H9 (cell line): ENCODE measurements around the gene RNF214. TPM values are rescaled to one million over a fixed set of nuclear protein-coding genes. Genes with fewer than 3 reads are reported as not detected.

ENCODE experiments used
- DNase-seq: peaks from one replicate; pipeline ENCODE4 v3.0.0-alpha.2; 2017
- H2AFZ ChIP-seq: one replicate; pipeline ENCODE4 v1.6.1; 2013; ENCODE audit warnings: mild to moderate bottlenecking, low read length, control low read depth, moderate library complexity
- H2AK5ac ChIP-seq: 2 replicates; pipeline ENCODE4 v1.6.1; 2013; ENCODE audit warnings: low read length, control low read depth, mixed read lengths; ENCODE audit not compliant: insufficient read length
- H2BK120ac ChIP-seq: one replicate; pipeline ENCODE4 v1.6.1; 2013; ENCODE audit warnings: low read depth, mild to moderate bottlenecking, low read length, control low read depth, inconsistent platforms; ENCODE audit not compliant: poor library complexity, severe bottlenecking
- H2BK12ac ChIP-seq: 2 replicates; pipeline ENCODE4 v1.6.1; 2013; ENCODE audit warnings: low read length, control low read depth, mixed read lengths, low read depth; ENCODE audit not compliant: insufficient read length
- H2BK15ac ChIP-seq: 2 replicates; pipeline ENCODE4 v1.6.1; 2013; ENCODE audit warnings: low read depth, low read length, control low read depth
- H2BK20ac ChIP-seq: one replicate; pipeline ENCODE4 v1.6.1; 2013; ENCODE audit warnings: low read depth, mild to moderate bottlenecking, low read length, control low read depth, inconsistent platforms; ENCODE audit not compliant: poor library complexity, severe bottlenecking
- H2BK5ac ChIP-seq: 2 replicates; pipeline ENCODE4 v1.6.1; 2013; ENCODE audit warnings: low read length, control low read depth, mixed read lengths; ENCODE audit not compliant: insufficient read length
- H3K14ac ChIP-seq: 2 replicates; pipeline ENCODE4 v1.6.1; 2013; ENCODE audit warnings: low read length, control low read depth; ENCODE audit not compliant: insufficient read depth
- H3K18ac ChIP-seq: 2 replicates; pipeline ENCODE4 v1.6.1; 2013; ENCODE audit warnings: low read depth, mild to moderate bottlenecking, mixed read lengths, low read length, control low read depth; ENCODE audit not compliant: insufficient read length
- H3K23ac ChIP-seq: 2 replicates; pipeline ENCODE4 v1.6.1; 2013; ENCODE audit warnings: low read length, control low read depth, mixed read lengths, low read depth; ENCODE audit not compliant: insufficient read length
- H3K23me2 ChIP-seq: 2 replicates; pipeline ENCODE4 v1.6.1; 2013; ENCODE audit warnings: low read depth, mild to moderate bottlenecking, mixed read lengths, low read length, control low read depth; ENCODE audit not compliant: insufficient read length, poor library complexity, severe bottlenecking
- H3K27ac ChIP-seq: 2 replicates; pipeline ENCODE4 v1.5.1; 2013; ENCODE audit warnings: low read length, control low read depth, mixed read lengths, low read depth; ENCODE audit not compliant: insufficient read length
- H3K27me3 ChIP-seq: 2 replicates; pipeline ENCODE4 v1.6.1; 2013; ENCODE audit warnings: low read length, control low read depth, inconsistent platforms; ENCODE audit not compliant: insufficient read depth
- H3K4ac ChIP-seq: 2 replicates; pipeline ENCODE4 v1.6.1; 2013; ENCODE audit warnings: low read depth, mild to moderate bottlenecking, control low read depth, inconsistent platforms, low read length, moderate library complexity
- H3K4me1 ChIP-seq: 2 replicates; pipeline ENCODE4 v1.6.1; 2013; ENCODE audit warnings: low read length, control low read depth, inconsistent platforms; ENCODE audit not compliant: insufficient read depth
- H3K4me2 ChIP-seq: 2 replicates; pipeline ENCODE4 v1.6.1; 2013; ENCODE audit warnings: low read length, control low read depth, mixed read lengths; ENCODE audit not compliant: insufficient read length, insufficient read depth
- H3K56ac ChIP-seq: 2 replicates; pipeline ENCODE4 v1.6.1; 2013; ENCODE audit warnings: low read depth, mild to moderate bottlenecking, mixed read lengths, low read length, control low read depth; ENCODE audit not compliant: insufficient read length
- H3K79me1 ChIP-seq: 2 replicates; pipeline ENCODE4 v1.6.1; 2013; ENCODE audit warnings: low read depth, mild to moderate bottlenecking, moderate library complexity, low read length, control low read depth, inconsistent platforms; ENCODE audit not compliant: insufficient read depth, poor library complexity, severe bottlenecking
- H3K79me2 ChIP-seq: 2 replicates; pipeline ENCODE4 v1.6.1; 2013; ENCODE audit warnings: low read length, control low read depth, inconsistent platforms; ENCODE audit not compliant: insufficient read depth
- H3K9ac ChIP-seq: 2 replicates; pipeline ENCODE4 v1.6.1; 2013; ENCODE audit warnings: low read length, control low read depth, mixed read lengths; ENCODE audit not compliant: insufficient read length; ENCODE audit errors: extremely low read depth
- H3K9me3 ChIP-seq: one replicate; pipeline ENCODE4 v1.6.1; 2013; ENCODE audit warnings: low read depth, low read length, inconsistent platforms; ENCODE audit not compliant: control insufficient read depth
- H3T11ph ChIP-seq: one replicate; pipeline ENCODE4 v1.6.1; 2013; ENCODE audit warnings: mild to moderate bottlenecking, low read length, control low read depth, inconsistent platforms
- H4K20me1 ChIP-seq: one replicate; pipeline ENCODE4 v1.6.1; 2013; ENCODE audit not compliant: control insufficient read depth, insufficient read length, insufficient read depth
- H4K5ac ChIP-seq: 2 replicates; pipeline ENCODE4 v1.6.1; 2013; ENCODE audit warnings: low read depth, mild to moderate bottlenecking, mixed read lengths, low read length, control low read depth; ENCODE audit not compliant: insufficient read length
- H4K8ac ChIP-seq: replicated peaks from 2 replicates; pipeline ENCODE4 v1.6.1; 2013; ENCODE audit warnings: low read length, control low read depth, mixed read lengths, low read depth; ENCODE audit not compliant: insufficient read length
- H4K91ac ChIP-seq: 2 replicates; pipeline ENCODE4 v1.6.1; 2013; ENCODE audit warnings: low read depth, mild to moderate bottlenecking, moderate library complexity, mixed read lengths, low read length, control low read depth; ENCODE audit not compliant: insufficient read length
- H3K27ac Mint-ChIP-seq, 3 experiments: 2 replicates in 2 of 3; 3 replicates in 1 of 3; pipeline ENCODE4 v1.8.0; 2020 to 2021; ENCODE audit warnings: mixed read lengths in 3 of 3, mild to moderate bottlenecking in 1 of 3, moderate library complexity in 1 of 3
- H3K27me3 Mint-ChIP-seq: 2 replicates; pipeline ENCODE4 v1.8.0; 2021; ENCODE audit warnings: low read depth, mild to moderate bottlenecking, moderate library complexity, mixed read lengths
- H3K36me3 Mint-ChIP-seq, 3 experiments: 2 replicates in 2 of 3; 3 replicates in 1 of 3; pipeline ENCODE4 v1.8.0; 2020 to 2021; ENCODE audit warnings: low read depth in 3 of 3, mixed read lengths in 3 of 3; ENCODE audit not compliant: insufficient read depth in 1 of 3
- H3K4me1 Mint-ChIP-seq, 2 experiments: 2 replicates each; pipeline ENCODE4 v1.8.0; 2020; ENCODE audit warnings: mixed read lengths in 2 of 2
- H3K4me3 Mint-ChIP-seq, 2 experiments: 2 replicates in 1 of 2; 3 replicates in 1 of 2; pipeline ENCODE4 v1.8.0; 2020 to 2021; ENCODE audit warnings: mild to moderate bottlenecking in 2 of 2, mixed read lengths in 2 of 2, moderate library complexity in 1 of 2
- H3K9me3 Mint-ChIP-seq, 2 experiments: 2 replicates in 1 of 2; 3 replicates in 1 of 2; pipeline ENCODE4 v1.8.0; 2020; ENCODE audit warnings: mild to moderate bottlenecking in 2 of 2, mixed read lengths in 2 of 2, moderate library complexity in 1 of 2
- WGBS: extraction: QIAGEN DNeasy Blood & Tissue Kit; methylation state at CpG from one replicate; pipeline ENCODE4 v1.1.7; 2013; ENCODE audit warnings: missing lambda C conversion rate, low lambda C conversion rate, mixed read lengths; ENCODE audit not compliant: insufficient read length; ENCODE audit errors: extremely low coverage; 5-methylcytosine and 5-hydroxymethylcytosine counted together
- total RNA-seq: library from RNA; stranded (reverse); gene quantifications from 2 replicates; pipeline ENCODE4 v1.2.1, GENCODE V29; 2021
- TF ChIP-seq, protein P1 (sequence below): fragments of 200-600 bp; sonication (generic); conservative IDR thresholded peaks from 3 replicates; pipeline ENCODE4 v1.8.0; 2021; ENCODE audit warnings: antibody characterized with exemption, mild to moderate bottlenecking

The RNF214 gene
- total RNA-seq, 1 experiment from 2014 or later = 26.0 TPM

DNA sequence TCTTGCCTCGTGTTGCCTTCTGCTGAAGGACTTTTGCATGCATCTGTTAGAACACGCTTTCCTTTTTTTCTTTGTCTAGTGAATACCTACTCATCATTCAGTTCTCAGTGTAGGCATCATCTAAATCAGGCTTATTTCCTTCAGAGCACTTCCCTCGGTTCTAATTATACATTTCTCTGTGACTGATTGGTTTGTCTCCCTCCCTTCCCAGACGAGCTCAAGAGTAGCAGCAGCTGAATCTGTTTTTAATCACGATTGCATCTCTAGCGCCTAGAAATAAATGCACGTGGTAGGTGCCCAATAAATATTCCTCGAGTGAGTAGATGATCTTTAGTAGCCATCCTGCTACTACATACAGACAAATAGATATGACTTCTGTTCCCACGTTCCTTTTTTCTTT is 101.4 kb downstream of the RNF214 start:
- H3K27me3 Mint-ChIP-seq = no peaks in the 10 kb centered on the region
- Histone ChIP-seq H3K27ac (no peak overlapping the region), H3K27me3 (no peaks in the 10 kb centered on the region), H3K4me2 (no peak overlapping the region), H2BK120ac (no peak overlapping the region), H3K23me2 (no peaks in the 10 kb centered on the region), H3K23ac (no peak overlapping the region), H3K56ac (no peak overlapping the region), H4K91ac (no peak overlapping the region), H3K79me2 (no peaks in the 10 kb centered on the region; the same call in 1 of the 2 replicates), H2AK5ac (no peak overlapping the region), H3K4me1 (no peaks in the 10 kb centered on the region), H2BK15ac (no peak overlapping the region), H3K79me1 (no peaks in the 10 kb centered on the region), H3K9ac (peak overlapping the region; percentile 24), H2BK12ac (no peak overlapping the region), H3K9me3 (no peaks in the 10 kb centered on the region), H4K8ac (no peak overlapping the region), H3T11ph (no peak overlapping the region), H2BK5ac (no peak overlapping the region), H3K14ac (no peak overlapping the region), H4K20me1 (no peaks in the 10 kb centered on the region), H4K5ac (no peak overlapping the region), H2AFZ (no peak overlapping the region), H3K4ac (no peak overlapping the region), H2BK20ac (no peak overlapping the region), H3K18ac (no peak overlapping the region)
- peaks cover 0 to 11% (median 8%) of the 10 kb centered on the region in 3 experiments; a peak in 5 of 7 replicates for H3K36me3 Mint-ChIP-seq
- H3K9me3 Mint-ChIP-seq = no peaks in the 10 kb centered on the region
- TF ChIP-seq, protein P1, sequence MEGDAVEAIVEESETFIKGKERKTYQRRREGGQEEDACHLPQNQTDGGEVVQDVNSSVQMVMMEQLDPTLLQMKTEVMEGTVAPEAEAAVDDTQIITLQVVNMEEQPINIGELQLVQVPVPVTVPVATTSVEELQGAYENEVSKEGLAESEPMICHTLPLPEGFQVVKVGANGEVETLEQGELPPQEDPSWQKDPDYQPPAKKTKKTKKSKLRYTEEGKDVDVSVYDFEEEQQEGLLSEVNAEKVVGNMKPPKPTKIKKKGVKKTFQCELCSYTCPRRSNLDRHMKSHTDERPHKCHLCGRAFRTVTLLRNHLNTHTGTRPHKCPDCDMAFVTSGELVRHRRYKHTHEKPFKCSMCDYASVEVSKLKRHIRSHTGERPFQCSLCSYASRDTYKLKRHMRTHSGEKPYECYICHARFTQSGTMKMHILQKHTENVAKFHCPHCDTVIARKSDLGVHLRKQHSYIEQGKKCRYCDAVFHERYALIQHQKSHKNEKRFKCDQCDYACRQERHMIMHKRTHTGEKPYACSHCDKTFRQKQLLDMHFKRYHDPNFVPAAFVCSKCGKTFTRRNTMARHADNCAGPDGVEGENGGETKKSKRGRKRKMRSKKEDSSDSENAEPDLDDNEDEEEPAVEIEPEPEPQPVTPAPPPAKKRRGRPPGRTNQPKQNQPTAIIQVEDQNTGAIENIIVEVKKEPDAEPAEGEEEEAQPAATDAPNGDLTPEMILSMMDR = no peak
- H3K4me1 Mint-ChIP-seq = no peaks in the 10 kb centered on the region
- no peak overlapping the region for H3K27ac Mint-ChIP-seq
- WGBS = no CpG with 5 or more reads among the region's 9 CpGs
- no peak overlapping the region for H3K4me3 Mint-ChIP-seq
- DNase-seq = no peak
